A673 (cell line): ENCODE results near the gene FLT1.

Source experiments
- EZH2 ChIP-seq: fragments of 200-600 bp; sonication (generic); IDR thresholded peaks from 2 replicates; pipeline ENCODE4 v1.6.1; 2017; ENCODE audit warnings: borderline replicate concordance, low read depth, mild to moderate bottlenecking, mixed read lengths, antibody characterized with exemption, low read length; ENCODE audit not compliant: poor library complexity, severe bottlenecking
- TF ChIP-seq, protein P1 (sequence below): fragments of 300-800, 200-600 bp; sonication (generic); conservative IDR thresholded peaks from 2 replicates; pipeline ENCODE4 v1.5.1; 2017; ENCODE audit warnings: low read depth, mild to moderate bottlenecking, antibody characterized with exemption, low read length, moderate library complexity, mixed read lengths

DNA sequence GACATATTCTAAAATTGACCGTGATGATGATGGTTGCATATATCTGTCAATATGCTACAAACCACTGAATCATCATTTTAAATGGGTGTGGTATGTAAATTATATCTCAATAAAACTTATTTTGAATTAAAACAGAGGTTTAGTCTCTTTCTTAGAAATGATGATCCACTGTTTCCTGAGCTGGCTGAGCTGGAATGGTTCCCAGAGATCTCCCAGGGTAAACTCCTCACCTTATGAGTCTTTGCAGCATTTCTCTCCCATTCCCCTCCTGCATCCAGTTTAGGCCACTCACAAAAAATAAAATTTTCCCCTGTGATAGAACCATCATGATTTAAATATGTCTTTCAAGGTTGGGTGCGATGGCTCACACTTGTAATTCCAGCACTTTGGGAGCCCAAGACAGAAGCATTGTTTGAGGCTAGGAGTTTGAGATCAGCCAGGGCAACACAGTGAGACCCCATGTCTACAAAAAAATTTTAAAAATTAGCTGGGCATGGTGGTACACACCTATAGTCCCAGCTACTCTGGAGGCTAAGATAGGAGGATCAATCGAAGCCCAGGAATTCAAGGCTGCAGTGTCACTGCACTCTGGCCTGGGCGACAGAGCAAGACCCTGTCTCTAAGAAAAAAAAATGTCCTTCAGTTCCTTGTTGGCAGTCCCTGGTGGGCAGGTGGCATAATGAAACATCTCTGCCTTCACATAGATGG is 46.1 kb downstream of the FLT1 start:
- TF ChIP-seq, protein P1, sequence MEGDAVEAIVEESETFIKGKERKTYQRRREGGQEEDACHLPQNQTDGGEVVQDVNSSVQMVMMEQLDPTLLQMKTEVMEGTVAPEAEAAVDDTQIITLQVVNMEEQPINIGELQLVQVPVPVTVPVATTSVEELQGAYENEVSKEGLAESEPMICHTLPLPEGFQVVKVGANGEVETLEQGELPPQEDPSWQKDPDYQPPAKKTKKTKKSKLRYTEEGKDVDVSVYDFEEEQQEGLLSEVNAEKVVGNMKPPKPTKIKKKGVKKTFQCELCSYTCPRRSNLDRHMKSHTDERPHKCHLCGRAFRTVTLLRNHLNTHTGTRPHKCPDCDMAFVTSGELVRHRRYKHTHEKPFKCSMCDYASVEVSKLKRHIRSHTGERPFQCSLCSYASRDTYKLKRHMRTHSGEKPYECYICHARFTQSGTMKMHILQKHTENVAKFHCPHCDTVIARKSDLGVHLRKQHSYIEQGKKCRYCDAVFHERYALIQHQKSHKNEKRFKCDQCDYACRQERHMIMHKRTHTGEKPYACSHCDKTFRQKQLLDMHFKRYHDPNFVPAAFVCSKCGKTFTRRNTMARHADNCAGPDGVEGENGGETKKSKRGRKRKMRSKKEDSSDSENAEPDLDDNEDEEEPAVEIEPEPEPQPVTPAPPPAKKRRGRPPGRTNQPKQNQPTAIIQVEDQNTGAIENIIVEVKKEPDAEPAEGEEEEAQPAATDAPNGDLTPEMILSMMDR = no peak
- TF ChIP-seq EZH2 = no peak
